Mammary epithelial cell (primary cell): ENCODE results near the gene CCDC50.

Source experiments
- EZH2 ChIP-seq: IDR thresholded peaks from 2 replicates; pipeline ENCODE4 v1.6.1; 2012; ENCODE audit warnings: low read length, inconsistent platforms, borderline replicate concordance
- TF ChIP-seq, protein P1 (sequence below), 2 donors: IDR thresholded peaks in 1 of 2; conservative IDR thresholded peaks in 1 of 2; 2 replicates each; pipeline ENCODE4 v1.5.1; 2011 to 2012; ENCODE audit warnings: inconsistent platforms in 2 of 2, low read length in 2 of 2, mild to moderate bottlenecking in 2 of 2, control low read depth in 1 of 2, low read depth in 1 of 2; ENCODE audit not compliant: insufficient read depth in 1 of 2; ENCODE audit errors: extremely low read depth in 1 of 2

DNA sequence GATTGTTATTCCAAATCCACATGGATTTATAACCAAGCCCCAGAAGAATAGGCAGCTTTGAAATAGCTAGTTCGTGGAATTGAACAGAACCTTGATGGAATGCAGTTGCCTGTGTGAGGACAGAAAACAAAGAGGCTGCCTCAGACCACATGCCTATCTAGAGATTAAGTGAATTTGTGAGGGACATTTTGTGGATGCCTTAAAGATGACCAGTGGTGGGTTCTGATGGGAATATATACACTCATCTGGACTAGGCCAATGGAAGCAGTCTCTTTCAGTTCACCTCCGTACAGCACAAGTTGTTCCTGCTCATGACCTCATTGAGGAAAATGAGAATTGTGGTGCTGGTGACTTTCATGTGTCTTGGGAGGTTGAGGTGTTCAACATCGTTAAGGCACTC, 68.6 kb downstream of the CCDC50 start:
- TF ChIP-seq, protein P1, sequence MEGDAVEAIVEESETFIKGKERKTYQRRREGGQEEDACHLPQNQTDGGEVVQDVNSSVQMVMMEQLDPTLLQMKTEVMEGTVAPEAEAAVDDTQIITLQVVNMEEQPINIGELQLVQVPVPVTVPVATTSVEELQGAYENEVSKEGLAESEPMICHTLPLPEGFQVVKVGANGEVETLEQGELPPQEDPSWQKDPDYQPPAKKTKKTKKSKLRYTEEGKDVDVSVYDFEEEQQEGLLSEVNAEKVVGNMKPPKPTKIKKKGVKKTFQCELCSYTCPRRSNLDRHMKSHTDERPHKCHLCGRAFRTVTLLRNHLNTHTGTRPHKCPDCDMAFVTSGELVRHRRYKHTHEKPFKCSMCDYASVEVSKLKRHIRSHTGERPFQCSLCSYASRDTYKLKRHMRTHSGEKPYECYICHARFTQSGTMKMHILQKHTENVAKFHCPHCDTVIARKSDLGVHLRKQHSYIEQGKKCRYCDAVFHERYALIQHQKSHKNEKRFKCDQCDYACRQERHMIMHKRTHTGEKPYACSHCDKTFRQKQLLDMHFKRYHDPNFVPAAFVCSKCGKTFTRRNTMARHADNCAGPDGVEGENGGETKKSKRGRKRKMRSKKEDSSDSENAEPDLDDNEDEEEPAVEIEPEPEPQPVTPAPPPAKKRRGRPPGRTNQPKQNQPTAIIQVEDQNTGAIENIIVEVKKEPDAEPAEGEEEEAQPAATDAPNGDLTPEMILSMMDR (conservative IDR thresholded peaks at IDR 0.05 in 1 of 2, IDR thresholded peaks at IDR 0.05 in 1 of 2; ENCODE audit: extremely low read depth in 1 of 2, insufficient read depth in 1 of 2, low read depth in 1 of 2, low read length in 2 of 2): no peak
- TF ChIP-seq EZH2: no peak
